ENCODE measurements around the gene GPN2. TPM values are rescaled to one million over a fixed set of nuclear protein-coding genes. Genes with fewer than 3 reads are reported as not detected.

Gene GPN2
- polyA plus RNA-seq, 2 of the 4 experiments (the other 2 are of a cell fraction) = 16.9 to 18.1 TPM

DNA sequence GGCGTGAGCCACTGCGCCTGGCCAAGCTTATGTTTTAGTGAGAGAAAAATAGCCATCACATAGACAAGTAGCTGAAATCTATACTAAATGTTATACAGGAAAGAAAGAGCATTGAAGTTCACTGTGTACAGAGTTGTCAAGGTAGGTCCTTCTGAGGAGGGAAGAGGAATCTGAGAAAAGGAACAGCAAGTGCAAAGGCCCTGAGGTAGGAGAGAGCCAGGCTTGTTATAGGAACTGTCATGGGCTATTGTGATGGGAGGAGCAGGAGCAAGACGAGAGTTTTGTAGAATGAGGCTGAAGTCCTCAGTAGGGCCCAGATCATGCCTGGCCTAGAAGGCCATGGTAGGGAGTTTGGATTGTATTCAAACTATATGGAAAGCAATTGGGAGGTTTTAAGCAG, 59.0 kb downstream of the GPN2 start:
- ChIA-PET POLR2A (no interaction called here), CTCF (interaction anchor here (1.4 to 2.0 kb wide), 2 partner anchors 11 to 14 kb away, joined by 4 to 5 read pairs; no protein-coding TSS in a partner anchor)
- no peak overlapping the region for H3K4me3 ChIP-seq
- 0 out of 6 replicates have a peak overlapping the region, but pooled peaks of 1 of the 2 experiments have one; percentile 43 for H3K27ac ChIP-seq
- WGBS (ENCODE audit: missing lambda C conversion rate) = 92% methylated on average over 3 of the region's 3 CpGs
- H3K4me1 ChIP-seq = peaks cover 24% of the 10 kb centered on the region
- peak overlapping the region; percentile 22; the same call in 1 of the 3 replicates for H3K4me2 ChIP-seq
- TF ChIP-seq RAD21 (conservative IDR thresholded peaks at IDR 0.05 in 1 of 2, IDR thresholded peaks at IDR 0.05 in 1 of 2) (no peak), CBX2 (IDR thresholded peaks at IDR 0.05; ENCODE audit: borderline replicate concordance, low read depth) (no peak), RARB (CRISPR knock-in tag; IDR thresholded peaks at IDR 0.05) (no peak), FOSB (CRISPR knock-in tag; IDR thresholded peaks at IDR 0.05) (no peak), HOXA7 (CRISPR knock-in tag; IDR thresholded peaks at IDR 0.05) (no peak), MYC (IDR thresholded peaks at IDR 0.05; ENCODE audit: borderline replicate concordance, low read length) (no peak), HDAC2 (IDR thresholded peaks at IDR 0.05) (no peak), TFCP2L1 (CRISPR knock-in tag; IDR thresholded peaks at IDR 0.05) (no peak), FOXS1 (CRISPR knock-in tag; IDR thresholded peaks at IDR 0.05) (no peak)
- TF ChIP-seq, protein P1, sequence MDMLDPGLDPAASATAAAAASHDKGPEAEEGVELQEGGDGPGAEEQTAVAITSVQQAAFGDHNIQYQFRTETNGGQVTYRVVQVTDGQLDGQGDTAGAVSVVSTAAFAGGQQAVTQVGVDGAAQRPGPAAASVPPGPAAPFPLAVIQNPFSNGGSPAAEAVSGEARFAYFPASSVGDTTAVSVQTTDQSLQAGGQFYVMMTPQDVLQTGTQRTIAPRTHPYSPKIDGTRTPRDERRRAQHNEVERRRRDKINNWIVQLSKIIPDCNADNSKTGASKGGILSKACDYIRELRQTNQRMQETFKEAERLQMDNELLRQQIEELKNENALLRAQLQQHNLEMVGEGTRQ (IDR thresholded peaks at IDR 0.05) = no peak
- FAIRE-seq (no peak), DNase-seq (ENCODE audit: low read depth in 1 of 2, low spot score in 1 of 2) (no peak), ATAC-seq (no peak)
- no peaks in the 10 kb centered on the region for H3K9me3 ChIP-seq

DNA sequence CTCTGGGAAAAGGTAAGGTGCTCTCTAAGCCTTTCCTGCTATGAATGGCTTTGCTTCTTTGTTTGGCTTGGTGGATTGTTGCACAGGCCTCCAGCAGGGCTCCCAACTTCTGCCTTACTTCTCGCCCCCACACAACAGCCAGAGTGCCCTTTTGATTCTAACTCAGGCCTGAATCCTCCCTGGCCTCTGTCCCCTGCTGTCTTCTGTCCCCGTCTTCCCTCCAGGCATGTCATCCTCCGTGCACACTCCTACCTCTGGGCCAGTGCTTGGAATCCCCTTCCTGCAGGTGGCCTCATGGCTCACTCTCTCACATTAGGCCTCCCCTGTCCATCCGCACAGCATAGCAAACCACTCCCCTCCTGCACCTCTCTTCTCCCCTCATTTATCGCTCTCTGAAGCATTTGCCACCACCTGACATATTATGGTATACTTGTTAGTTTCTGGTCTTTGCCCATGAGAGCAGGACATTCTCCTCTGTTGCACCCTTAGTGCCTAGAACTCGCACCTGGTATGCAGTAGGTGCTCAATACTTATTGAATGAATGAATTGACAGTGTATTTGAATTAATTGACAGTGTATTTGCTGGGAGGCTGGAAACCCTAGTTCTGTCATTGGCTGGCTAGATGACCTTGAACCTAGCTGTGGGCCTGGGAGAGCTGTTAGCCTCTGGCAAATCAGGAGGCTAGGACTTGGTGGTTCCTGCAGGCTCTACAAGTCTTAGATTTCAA, 60.7 kb downstream of the GPN2 start:
- no peak overlapping the region for H3K4me3 ChIP-seq
- peak overlapping the region; percentile 80; the same call in 1 of the 3 replicates for H3K4me2 ChIP-seq
- H3K9me3 ChIP-seq = no peaks in the 10 kb centered on the region
- WGBS (ENCODE audit: missing lambda C conversion rate) = 88% methylated on average over 6 of the region's 6 CpGs
- H3K27ac ChIP-seq = no peak overlapping the region
- TF ChIP-seq KDM1A (IDR thresholded peaks at IDR 0.05; ENCODE audit: low read depth) = no peak
- no peak for TF ChIP-seq CHD2 (IDR thresholded peaks at IDR 0.05; ENCODE audit: low read length, partially characterized antibody)
- no peak for TF ChIP-seq KDM5A (IDR thresholded peaks at IDR 0.05)
- no peak for TF ChIP-seq POLR2A (IDR thresholded peaks at IDR 0.05; ENCODE audit: low read length)
- TF ChIP-seq MYC (IDR thresholded peaks at IDR 0.05; ENCODE audit: borderline replicate concordance, low read length) = no peak
- TF ChIP-seq TP53 (CRISPR knock-in tag; IDR thresholded peaks at IDR 0.05) = no peak
- TF ChIP-seq HOXB13 (CRISPR knock-in tag; IDR thresholded peaks at IDR 0.05; ENCODE audit: low read depth) = no peak
- no peak for DNase-seq (ENCODE audit: low read depth in 1 of 2, low spot score in 1 of 2)
- ChIA-PET CTCF (interaction anchor here (0.8 kb wide), 1 partner anchor 12 kb away, joined by 3 read pairs; no protein-coding TSS in a partner anchor), POLR2A (no interaction called here)
- H3K4me1 ChIP-seq = peaks cover 34% of the 10 kb centered on the region
- no peak for ATAC-seq
- FAIRE-seq = no peak

DNA sequence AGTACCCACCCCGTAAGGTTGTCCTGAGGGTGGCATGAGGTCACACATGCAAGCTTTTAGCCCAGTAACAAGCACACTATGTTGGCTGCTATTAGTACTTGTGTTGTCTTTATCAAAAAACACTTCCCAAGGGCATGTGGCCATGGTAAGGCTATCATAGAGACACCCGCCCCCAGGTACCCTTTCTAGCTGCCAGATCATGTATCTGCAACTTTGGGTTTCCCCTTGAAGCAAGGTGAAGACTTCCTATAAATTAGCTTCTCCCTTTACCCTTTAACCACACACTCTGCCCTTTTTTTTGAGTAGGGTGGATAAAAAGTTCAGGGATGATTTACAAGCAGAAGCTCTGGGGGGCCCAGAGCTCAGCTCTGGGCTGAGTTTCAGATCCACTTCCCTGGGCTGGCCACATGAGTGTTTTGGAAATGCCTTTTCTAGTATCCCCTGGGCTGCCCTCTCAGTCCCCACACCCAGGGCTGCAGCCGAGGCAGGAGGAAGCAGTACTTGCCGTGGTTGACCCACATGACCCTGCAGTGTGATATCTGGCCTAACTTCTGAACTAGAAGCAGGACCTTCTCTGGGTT, 61.6 kb downstream of the GPN2 start:
- ATAC-seq (no peak), FAIRE-seq (no peak), DNase-seq (ENCODE audit: low read depth in 1 of 2, low spot score in 1 of 2) (no peak)
- WGBS (ENCODE audit: missing lambda C conversion rate) = 78% methylated on average over 2 of the region's 4 CpGs
- peaks cover 34% of the 10 kb centered on the region for H3K4me1 ChIP-seq
- H3K27ac ChIP-seq = 0 out of 6 replicates have a peak overlapping the region, but pooled peaks of 1 of the 2 experiments have one; percentile 26
- CTCF ChIA-PET = interaction anchor here (0.5 to 1.6 kb wide), 4 partner anchors 18 to 358 kb away, joined by 3 to 6 read pairs (median 4); no protein-coding TSS in a partner anchor
- POLR2A ChIA-PET = no interaction called here
- TF ChIP-seq, protein P2, sequence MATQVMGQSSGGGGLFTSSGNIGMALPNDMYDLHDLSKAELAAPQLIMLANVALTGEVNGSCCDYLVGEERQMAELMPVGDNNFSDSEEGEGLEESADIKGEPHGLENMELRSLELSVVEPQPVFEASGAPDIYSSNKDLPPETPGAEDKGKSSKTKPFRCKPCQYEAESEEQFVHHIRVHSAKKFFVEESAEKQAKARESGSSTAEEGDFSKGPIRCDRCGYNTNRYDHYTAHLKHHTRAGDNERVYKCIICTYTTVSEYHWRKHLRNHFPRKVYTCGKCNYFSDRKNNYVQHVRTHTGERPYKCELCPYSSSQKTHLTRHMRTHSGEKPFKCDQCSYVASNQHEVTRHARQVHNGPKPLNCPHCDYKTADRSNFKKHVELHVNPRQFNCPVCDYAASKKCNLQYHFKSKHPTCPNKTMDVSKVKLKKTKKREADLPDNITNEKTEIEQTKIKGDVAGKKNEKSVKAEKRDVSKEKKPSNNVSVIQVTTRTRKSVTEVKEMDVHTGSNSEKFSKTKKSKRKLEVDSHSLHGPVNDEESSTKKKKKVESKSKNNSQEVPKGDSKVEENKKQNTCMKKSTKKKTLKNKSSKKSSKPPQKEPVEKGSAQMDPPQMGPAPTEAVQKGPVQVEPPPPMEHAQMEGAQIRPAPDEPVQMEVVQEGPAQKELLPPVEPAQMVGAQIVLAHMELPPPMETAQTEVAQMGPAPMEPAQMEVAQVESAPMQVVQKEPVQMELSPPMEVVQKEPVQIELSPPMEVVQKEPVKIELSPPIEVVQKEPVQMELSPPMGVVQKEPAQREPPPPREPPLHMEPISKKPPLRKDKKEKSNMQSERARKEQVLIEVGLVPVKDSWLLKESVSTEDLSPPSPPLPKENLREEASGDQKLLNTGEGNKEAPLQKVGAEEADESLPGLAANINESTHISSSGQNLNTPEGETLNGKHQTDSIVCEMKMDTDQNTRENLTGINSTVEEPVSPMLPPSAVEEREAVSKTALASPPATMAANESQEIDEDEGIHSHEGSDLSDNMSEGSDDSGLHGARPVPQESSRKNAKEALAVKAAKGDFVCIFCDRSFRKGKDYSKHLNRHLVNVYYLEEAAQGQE (IDR thresholded peaks at IDR 0.05) = no peak
- no peak for TF ChIP-seq EHF (CRISPR knock-in tag; IDR thresholded peaks at IDR 0.05)
- TF ChIP-seq BHLHE40 (IDR thresholded peaks at IDR 0.05; ENCODE audit: low read depth, low read length) = no peak
- TF ChIP-seq ZSCAN20 (CRISPR knock-in tag; IDR thresholded peaks at IDR 0.05) = no peak
- TF ChIP-seq, protein P3, sequence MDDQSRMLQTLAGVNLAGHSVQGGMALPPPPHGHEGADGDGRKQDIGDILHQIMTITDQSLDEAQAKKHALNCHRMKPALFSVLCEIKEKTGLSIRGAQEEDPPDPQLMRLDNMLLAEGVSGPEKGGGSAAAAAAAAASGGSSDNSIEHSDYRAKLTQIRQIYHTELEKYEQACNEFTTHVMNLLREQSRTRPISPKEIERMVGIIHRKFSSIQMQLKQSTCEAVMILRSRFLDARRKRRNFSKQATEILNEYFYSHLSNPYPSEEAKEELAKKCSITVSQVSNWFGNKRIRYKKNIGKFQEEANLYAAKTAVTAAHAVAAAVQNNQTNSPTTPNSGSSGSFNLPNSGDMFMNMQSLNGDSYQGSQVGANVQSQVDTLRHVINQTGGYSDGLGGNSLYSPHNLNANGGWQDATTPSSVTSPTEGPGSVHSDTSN (IDR thresholded peaks at IDR 0.05) = no peak
- TF ChIP-seq, protein P1 (IDR thresholded peaks at IDR 0.05) = no peak
- no peak for TF ChIP-seq RARB (CRISPR knock-in tag; IDR thresholded peaks at IDR 0.05)
- H3K4me3 ChIP-seq = peak overlapping the region; percentile 5; the same call in 1 of the 3 replicates
- no peaks in the 10 kb centered on the region for H3K9me3 ChIP-seq
- H3K4me2 ChIP-seq = peak overlapping the region; percentile 80
